HCT116 (cell line): ENCODE data around the gene DZIP1L.

Experiments used
- EZH2 ChIP-seq: fragments of 200-600 bp; sonication (generic); IDR thresholded peaks from 2 replicates; pipeline ENCODE4 v1.6.1; 2017; ENCODE audit warnings: antibody characterized with exemption, mixed run types
- MAX ChIP-seq: IDR thresholded peaks from 2 replicates; pipeline ENCODE4 v1.6.1; 2012

- no peak for TF ChIP-seq MAX
- no peak for TF ChIP-seq EZH2
These were observed 67.7 kb downstream of the DZIP1L start for GRCh38 chr3:138047596-138048158.
